B cell (primary cell): Measurements from ENCODE around the gene CDH12. TPM values are rescaled to one million over a fixed set of nuclear protein-coding genes. Genes with fewer than 3 reads are reported as not detected.

Experiments
- ATAC-seq: fragments of 200-7000 bp; cut with Tn5 transposase; one replicate; pipeline ENCODE4 v1.10.0; 2021; ENCODE audit warnings: low read depth, mild to moderate bottlenecking, moderate number of reproducible peaks, moderate library complexity
- CTCF ChIA-PET: fragments of 350-600 bp; sonication (Branson Sonifier 250); formaldehyde crosslinking; loops from one replicate; lab custom pipeline; 2021; ENCODE audit warnings: antibody characterized with exemption, inconsistent platforms; lab: Charles Lee
- POLR2A ChIA-PET: fragments of 350-600 bp; sonication (Branson Sonifier 250); formaldehyde crosslinking; loops from one replicate; lab custom pipeline; 2021; ENCODE audit warnings: antibody characterized with exemption; lab: Charles Lee
- DNase-seq: peaks from one replicate; pipeline ENCODE4 v3.0.0; 2013
- H2AFZ ChIP-seq: 2 replicates; pipeline ENCODE4 v1.6.1; 2012; ENCODE audit warnings: mild to moderate bottlenecking, low read depth, low read length; ENCODE audit not compliant: insufficient read depth, poor library complexity, severe bottlenecking
- H3K27ac ChIP-seq, 2 donors: 1 replicate in 1 of 2; 2 replicates in 1 of 2; pipeline ENCODE4 v1.5.1; 2012 to 2013; ENCODE audit warnings: low read length in 2 of 2, mild to moderate bottlenecking in 2 of 2, moderate library complexity in 1 of 2
- H3K27me3 ChIP-seq, 4 experiments: fragments of 200-600 bp in 1 of 4; sonication (generic) in 1 of 4; replicated peaks in 1 of 4; 1 replicate in 2 of 4; 2 replicates in 2 of 4; pipeline versions ENCODE4 v1.6.1 to v1.7.0; 2013 to 2016; ENCODE audit warnings: low read length in 3 of 4, mild to moderate bottlenecking in 2 of 4, mixed read lengths in 1 of 4, moderate library complexity in 1 of 4; ENCODE audit not compliant: insufficient read depth in 4 of 4, control insufficient read depth in 3 of 4; ENCODE audit errors: control extremely low read depth in 1 of 4
- H3K36me3 ChIP-seq, 2 experiments: replicated peaks in 1 of 2; 1 replicate in 1 of 2; 2 replicates in 1 of 2; pipeline versions ENCODE4 v1.6.1 to v1.7.1; 2013; ENCODE audit warnings: low read length in 1 of 2; ENCODE audit not compliant: insufficient read depth in 2 of 2, control insufficient read depth in 1 of 2; ENCODE audit errors: control extremely low read depth in 1 of 2, extremely low read depth in 1 of 2
- H3K4me1 ChIP-seq, 2 donors: fragments of 200-600 bp in 1 of 2; sonication (generic) in 1 of 2; 1 replicate in 1 of 2; 2 replicates in 1 of 2; pipeline versions ENCODE4 v1.5.1 to v1.6.1; 2013 to 2017; ENCODE audit warnings: low read length in 2 of 2; ENCODE audit not compliant: control insufficient read depth in 2 of 2, insufficient read depth in 2 of 2
- H3K4me2 ChIP-seq: replicated peaks from 2 replicates; pipeline ENCODE3; 2012; ENCODE audit warnings: mild to moderate bottlenecking, low read depth, low read length; ENCODE audit not compliant: poor library complexity, severe bottlenecking
- H3K4me3 ChIP-seq, 5 experiments: fragments of 200-600 bp in 1 of 5; sonication (generic) in 1 of 5; 1 replicate in 3 of 5; 2 replicates in 2 of 5; pipeline versions ENCODE4 v1.5.1 to v1.7.0; 2011 to 2016; ENCODE audit warnings: low read length in 4 of 5, mild to moderate bottlenecking in 4 of 5, low read depth in 2 of 5, control low read depth in 1 of 5, moderate library complexity in 1 of 5; ENCODE audit not compliant: insufficient read depth in 1 of 5; ENCODE audit errors: control extremely low read depth in 1 of 5, extremely low read depth in 1 of 5
- H3K79me2 ChIP-seq: fragments of 200-600 bp; sonication (generic); one replicate; pipeline ENCODE4 v1.6.0; 2016; ENCODE audit warnings: low read length; ENCODE audit not compliant: control insufficient read depth, insufficient read depth
- H3K9ac ChIP-seq: fragments of 200-600 bp; sonication (generic); 2 replicates; pipeline ENCODE4 v1.6.1; 2017; ENCODE audit warnings: mild to moderate bottlenecking, low read length, moderate library complexity
- H3K9me3 ChIP-seq, 3 donors: one replicate each; pipeline versions ENCODE4 v1.6.1 to v1.7.1; 2013; ENCODE audit warnings: low read length in 2 of 3; ENCODE audit not compliant: control insufficient read depth in 2 of 3, insufficient read depth in 1 of 3; ENCODE audit errors: control extremely low read depth in 1 of 3
- H4K20me1 ChIP-seq: 2 replicates; pipeline ENCODE4 v1.6.0; 2012; ENCODE audit warnings: mild to moderate bottlenecking, low read length; ENCODE audit not compliant: insufficient read depth, control insufficient read depth, poor library complexity, severe bottlenecking
- H3K27ac Mint-ChIP-seq: one replicate; pipeline ENCODE4 v1.8.0; 2021; ENCODE audit warnings: mixed read lengths
- H3K27me3 Mint-ChIP-seq: one replicate; pipeline ENCODE4 v1.8.0; 2021; ENCODE audit warnings: mixed read lengths
- H3K4me1 Mint-ChIP-seq: one replicate; pipeline ENCODE4 v1.8.0; 2021; ENCODE audit warnings: mixed read lengths
- H3K4me3 Mint-ChIP-seq: one replicate; pipeline ENCODE4 v1.8.0; 2021; ENCODE audit warnings: mixed read lengths
- H3K9me3 Mint-ChIP-seq: one replicate; pipeline ENCODE4 v1.8.0; 2022; ENCODE audit warnings: mixed read lengths; ENCODE audit not compliant: insufficient read depth
- EZH2 ChIP-seq: IDR thresholded peaks from 2 replicates; pipeline ENCODE4 v1.6.1; 2012; ENCODE audit warnings: borderline replicate concordance, low read depth, mild to moderate bottlenecking, moderate library complexity, low read length; ENCODE audit not compliant: insufficient read depth, poor library complexity, severe bottlenecking
- WGBS: methylation state at CpG from one replicate; pipeline ENCODE4 v1.1.5; 2013; ENCODE audit warnings: missing lambda C conversion rate; ENCODE audit not compliant: insufficient coverage; 5-methylcytosine and 5-hydroxymethylcytosine counted together
- intact Hi-C: fragments of 100-400 bp; cut with micrococcal nuclease; formaldehyde crosslinking; loops from one replicate; pipeline ENCODE4 v1.10.0; 2022
- polyA plus RNA-seq: library from polyadenylated mRNA; depleted of rRNA; stranded (reverse); fragments of >200 nt; gene quantifications from 2 replicates; pipeline ENCODE4 v1.2.3, GENCODE V29; 2012
- total RNA-seq, 2 donors: library from RNA; stranded (reverse); fragments of 120-200 nt in 1 of 2; gene quantifications; 1 replicate in 1 of 2; 2 replicates in 1 of 2; pipeline versions ENCODE4 v1.2.3 to v1.2.4, GENCODE V29; 2013 to 2022
- TF ChIP-seq, protein P1 (sequence below): fragments of 200-600 bp; IDR thresholded peaks from one replicate; pipeline ENCODE4 v1.8.0; 2022; ENCODE audit warnings: antibody characterized with exemption, mild to moderate bottlenecking

The CDH12 gene
- total and polyA plus RNA-seq, 2 donors (not counting 1 experiment from before 2014, with no cell fraction given) = not detected

GRCh38 chr5:22076586-22076985 lies 776.6 kb downstream of the CDH12 start:
- peaks cover 2% of the 10 kb centered on the region for H3K9me3 Mint-ChIP-seq
- Histone ChIP-seq H3K4me3 (no peak overlapping the region), H3K9me3 (no peaks in the 10 kb centered on the region), H3K4me1 (no peaks in the 10 kb centered on the region), H3K9ac (no peak overlapping the region), H4K20me1 (no peaks in the 10 kb centered on the region), H3K27me3 (no peaks in the 10 kb centered on the region), H3K79me2 (no peaks in the 10 kb centered on the region), H3K4me2 (no peak overlapping the region), H3K36me3 (no peaks in the 10 kb centered on the region), H2AFZ (no peak overlapping the region), H3K27ac (no peak overlapping the region)
- intact Hi-C loops = no loop called here
- no peak overlapping the region for H3K4me3 Mint-ChIP-seq
- DNase-seq (no peak), ATAC-seq (no peak)
- ChIA-PET POLR2A (no interaction called here), CTCF (no interaction called here)
- no peak overlapping the region for H3K27ac Mint-ChIP-seq
- H3K27me3 Mint-ChIP-seq = no peaks in the 10 kb centered on the region
- no peak for TF ChIP-seq EZH2
- TF ChIP-seq, protein P1, sequence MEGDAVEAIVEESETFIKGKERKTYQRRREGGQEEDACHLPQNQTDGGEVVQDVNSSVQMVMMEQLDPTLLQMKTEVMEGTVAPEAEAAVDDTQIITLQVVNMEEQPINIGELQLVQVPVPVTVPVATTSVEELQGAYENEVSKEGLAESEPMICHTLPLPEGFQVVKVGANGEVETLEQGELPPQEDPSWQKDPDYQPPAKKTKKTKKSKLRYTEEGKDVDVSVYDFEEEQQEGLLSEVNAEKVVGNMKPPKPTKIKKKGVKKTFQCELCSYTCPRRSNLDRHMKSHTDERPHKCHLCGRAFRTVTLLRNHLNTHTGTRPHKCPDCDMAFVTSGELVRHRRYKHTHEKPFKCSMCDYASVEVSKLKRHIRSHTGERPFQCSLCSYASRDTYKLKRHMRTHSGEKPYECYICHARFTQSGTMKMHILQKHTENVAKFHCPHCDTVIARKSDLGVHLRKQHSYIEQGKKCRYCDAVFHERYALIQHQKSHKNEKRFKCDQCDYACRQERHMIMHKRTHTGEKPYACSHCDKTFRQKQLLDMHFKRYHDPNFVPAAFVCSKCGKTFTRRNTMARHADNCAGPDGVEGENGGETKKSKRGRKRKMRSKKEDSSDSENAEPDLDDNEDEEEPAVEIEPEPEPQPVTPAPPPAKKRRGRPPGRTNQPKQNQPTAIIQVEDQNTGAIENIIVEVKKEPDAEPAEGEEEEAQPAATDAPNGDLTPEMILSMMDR = no peak
- 44% methylated on average over 1 of the region's 3 CpGs for WGBS
- no peaks in the 10 kb centered on the region for H3K4me1 Mint-ChIP-seq

DNA sequence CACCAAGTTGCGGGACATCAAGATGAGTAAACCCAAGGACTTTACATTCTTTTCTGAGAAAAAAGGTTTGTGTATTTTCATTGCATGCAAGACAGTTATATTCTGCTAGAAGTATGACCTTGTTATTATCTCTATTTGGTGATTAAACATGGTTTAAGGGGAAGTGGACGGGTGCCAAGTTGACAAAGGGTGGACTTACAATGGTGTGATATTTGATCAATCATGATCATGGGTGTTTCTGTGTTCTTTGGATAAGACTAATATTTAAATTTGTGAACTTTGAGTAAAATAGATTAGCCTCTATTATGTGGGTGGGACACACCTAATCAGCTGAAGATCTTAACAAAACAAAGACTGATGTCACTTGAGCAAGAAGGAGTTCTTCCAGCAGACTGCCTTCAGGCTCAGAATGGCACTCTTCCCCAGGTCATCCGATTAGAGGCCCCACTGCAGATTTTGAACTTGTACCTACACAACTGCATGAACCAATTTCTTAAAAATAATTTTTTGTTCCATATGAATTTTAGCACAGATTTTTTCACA lies 782.9 kb downstream of the CDH12 start:
- no peaks in the 10 kb centered on the region for H3K9me3 ChIP-seq
- POLR2A ChIA-PET = no interaction called here
- H3K4me1 ChIP-seq = no peaks in the 10 kb centered on the region
- Mint-ChIP-seq H3K4me3 (no peak overlapping the region), H3K27ac (no peak overlapping the region), H3K27me3 (no peaks in the 10 kb centered on the region), H3K4me1 (no peaks in the 10 kb centered on the region), H3K9me3 (peaks cover 2% of the 10 kb centered on the region)
- DNase-seq = no peak
- no peaks in the 10 kb centered on the region for H3K79me2 ChIP-seq
- no peak overlapping the region for H3K4me2 ChIP-seq
- H3K4me3 ChIP-seq = no peak overlapping the region
- CTCF ChIA-PET = no interaction called here
- H2AFZ ChIP-seq = no peak overlapping the region
- no peaks in the 10 kb centered on the region for H4K20me1 ChIP-seq
- ATAC-seq = no peak
- intact Hi-C loops = no loop called here
- TF ChIP-seq, protein P1 = no peak
- no peak for TF ChIP-seq EZH2
- H3K36me3 ChIP-seq = no peaks in the 10 kb centered on the region
- H3K27ac ChIP-seq = no peak overlapping the region
- WGBS = 100% methylated on average over 1 of the region's 3 CpGs
- no peak overlapping the region for H3K9ac ChIP-seq
- H3K27me3 ChIP-seq = no peaks in the 10 kb centered on the region
